ENCODE measurements around the gene MDH1. TPM values are rescaled to one million over a fixed set of nuclear protein-coding genes. Genes with fewer than 3 reads are reported as not detected.
A peak's percentile ranks its signal among the peaks of the same experiment; 100 is the strongest.

MDH1 gene
- polyA plus RNA-seq, 1 donor from 2014 or later: 511 TPM

DNA sequence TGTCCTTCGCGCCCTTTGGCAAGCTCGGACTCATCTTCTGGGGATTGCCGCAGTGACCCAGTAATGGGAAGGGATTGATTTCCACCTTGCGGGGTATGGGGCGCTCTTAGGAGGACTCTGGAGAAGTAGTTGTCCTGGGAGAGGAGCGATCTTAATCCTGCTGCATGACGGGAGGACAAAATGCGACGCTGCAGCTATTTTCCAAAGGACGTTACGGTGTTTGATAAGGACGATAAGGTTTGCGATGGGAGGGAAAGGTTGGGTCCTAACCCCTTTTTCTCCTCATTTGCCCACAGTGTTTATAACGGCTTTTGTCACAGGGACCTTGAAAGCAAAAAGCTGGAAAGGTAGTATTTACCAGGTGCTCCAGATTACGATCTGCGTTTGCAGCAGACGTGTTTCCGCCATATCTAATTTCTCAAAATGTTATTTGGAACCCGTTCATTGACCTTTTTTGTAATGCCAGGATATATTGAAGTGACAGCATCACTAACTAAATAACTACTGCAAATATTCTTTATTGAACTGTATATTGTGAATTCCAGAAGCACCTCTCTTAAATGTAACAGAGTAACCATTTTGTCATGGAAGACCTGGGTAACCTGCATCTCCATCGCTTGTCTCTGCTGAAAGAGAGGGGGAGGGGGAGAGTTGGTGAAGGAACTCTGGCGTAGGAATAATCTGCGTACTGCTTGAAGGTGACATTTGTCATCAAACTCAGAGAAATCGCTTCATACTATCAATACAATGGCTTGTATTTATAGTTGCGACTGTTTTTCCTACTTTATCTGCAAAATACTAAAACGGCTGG lies 590 bp downstream of the MDH1 start:
- Histone ChIP-seq H3K9ac (ENCODE audit: low read length) (peak overlapping the region; percentile 93), H3K4me3 (ENCODE audit: low read length) (peak overlapping the region; percentile 94), H4K20me1 (ENCODE audit: insufficient read depth) (no peaks in the 10 kb centered on the region), H3K79me2 (replicated peaks; ENCODE audit: insufficient read depth, low read length) (peaks cover 48% of the 10 kb centered on the region), H3K36me3 (ENCODE audit: insufficient read depth, low read length) (peaks cover under 1% of the 10 kb centered on the region), H3K9me3 (ENCODE audit: low read length) (no peaks in the 10 kb centered on the region), H3K27ac (ENCODE audit: low read length) (peak overlapping the region; percentile 96), H3F3A (ENCODE audit: insufficient read depth, low read length, poor library complexity, severe bottlenecking) (no peaks in the 10 kb centered on the region), H2AFZ (ENCODE audit: low read depth, low read length) (peak overlapping the region; percentile 98), H3K9me2 (ENCODE audit: insufficient read depth, low read length) (no peaks in the 10 kb centered on the region), H3K27me3 (ENCODE audit: insufficient read depth, low read depth, low read length) (no peaks in the 10 kb centered on the region), H3K4me2 (ENCODE audit: low read length) (peak overlapping the region; percentile 76)
- TF ChIP-seq EZH2 (IDR thresholded peaks at IDR 0.05; ENCODE audit: borderline replicate concordance, insufficient read depth, low read length, poor library complexity, severe bottlenecking): no peak
- TF ChIP-seq MXI1 (conservative IDR thresholded peaks at IDR 0.05; ENCODE audit: poor library complexity, severe bottlenecking): no peak
- peak; percentile 53 for TF ChIP-seq POLR2AphosphoS5 (IDR thresholded peaks at IDR 0.05)
- no peak for TF ChIP-seq RAD21 (conservative IDR thresholded peaks at IDR 0.05)
- TF ChIP-seq, protein P1, sequence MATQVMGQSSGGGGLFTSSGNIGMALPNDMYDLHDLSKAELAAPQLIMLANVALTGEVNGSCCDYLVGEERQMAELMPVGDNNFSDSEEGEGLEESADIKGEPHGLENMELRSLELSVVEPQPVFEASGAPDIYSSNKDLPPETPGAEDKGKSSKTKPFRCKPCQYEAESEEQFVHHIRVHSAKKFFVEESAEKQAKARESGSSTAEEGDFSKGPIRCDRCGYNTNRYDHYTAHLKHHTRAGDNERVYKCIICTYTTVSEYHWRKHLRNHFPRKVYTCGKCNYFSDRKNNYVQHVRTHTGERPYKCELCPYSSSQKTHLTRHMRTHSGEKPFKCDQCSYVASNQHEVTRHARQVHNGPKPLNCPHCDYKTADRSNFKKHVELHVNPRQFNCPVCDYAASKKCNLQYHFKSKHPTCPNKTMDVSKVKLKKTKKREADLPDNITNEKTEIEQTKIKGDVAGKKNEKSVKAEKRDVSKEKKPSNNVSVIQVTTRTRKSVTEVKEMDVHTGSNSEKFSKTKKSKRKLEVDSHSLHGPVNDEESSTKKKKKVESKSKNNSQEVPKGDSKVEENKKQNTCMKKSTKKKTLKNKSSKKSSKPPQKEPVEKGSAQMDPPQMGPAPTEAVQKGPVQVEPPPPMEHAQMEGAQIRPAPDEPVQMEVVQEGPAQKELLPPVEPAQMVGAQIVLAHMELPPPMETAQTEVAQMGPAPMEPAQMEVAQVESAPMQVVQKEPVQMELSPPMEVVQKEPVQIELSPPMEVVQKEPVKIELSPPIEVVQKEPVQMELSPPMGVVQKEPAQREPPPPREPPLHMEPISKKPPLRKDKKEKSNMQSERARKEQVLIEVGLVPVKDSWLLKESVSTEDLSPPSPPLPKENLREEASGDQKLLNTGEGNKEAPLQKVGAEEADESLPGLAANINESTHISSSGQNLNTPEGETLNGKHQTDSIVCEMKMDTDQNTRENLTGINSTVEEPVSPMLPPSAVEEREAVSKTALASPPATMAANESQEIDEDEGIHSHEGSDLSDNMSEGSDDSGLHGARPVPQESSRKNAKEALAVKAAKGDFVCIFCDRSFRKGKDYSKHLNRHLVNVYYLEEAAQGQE (IDR thresholded peaks at IDR 0.05; ENCODE audit: borderline replicate concordance): peak; percentile 66

DNA sequence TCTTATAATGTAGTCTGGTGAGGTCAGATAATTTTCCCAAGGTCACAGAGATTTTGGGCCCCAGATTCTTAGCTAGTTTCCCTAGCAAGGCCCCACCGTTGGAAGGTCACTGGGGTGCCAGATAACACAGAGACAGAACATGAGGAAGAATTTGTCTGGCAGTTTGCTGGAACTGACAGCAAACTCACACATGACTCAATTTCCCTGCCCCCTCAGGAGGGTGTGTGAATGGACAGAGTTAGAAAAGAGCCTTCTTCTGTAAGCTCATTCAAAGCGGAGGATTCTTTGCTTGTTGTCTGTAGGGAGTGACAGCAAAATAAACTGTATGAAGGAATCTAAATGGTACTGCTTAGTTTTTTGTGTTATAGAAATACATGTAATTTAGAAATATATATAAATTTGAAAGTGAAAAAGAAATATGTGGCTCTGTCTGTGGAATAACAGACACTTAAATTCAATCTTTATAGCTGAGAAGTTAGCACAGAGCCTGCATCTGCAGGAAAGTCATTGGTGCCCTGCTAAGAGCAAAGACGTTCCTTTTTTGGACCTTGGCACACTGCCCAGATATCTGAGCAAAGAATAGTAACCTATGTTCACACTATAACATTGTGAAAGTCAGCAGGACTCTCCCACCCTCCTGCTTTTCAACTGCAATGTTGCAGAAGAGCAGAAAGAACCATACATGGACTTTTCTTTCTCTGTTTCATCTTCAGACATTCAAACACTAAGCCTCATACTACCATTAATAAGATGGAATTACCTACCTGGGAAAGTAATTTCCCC lies 2.1 kb downstream of the MDH1 start:
- Histone ChIP-seq H3F3A (ENCODE audit: insufficient read depth, low read length, poor library complexity, severe bottlenecking) (no peaks in the 10 kb centered on the region), H3K9me3 (ENCODE audit: low read length) (no peaks in the 10 kb centered on the region), H3K4me3 (ENCODE audit: low read length) (peak overlapping the region; percentile 94), H2AFZ (ENCODE audit: low read depth, low read length) (no peak overlapping the region), H3K79me2 (replicated peaks; ENCODE audit: insufficient read depth, low read length) (peaks cover 56% of the 10 kb centered on the region), H3K27me3 (ENCODE audit: insufficient read depth, low read depth, low read length) (no peaks in the 10 kb centered on the region), H4K20me1 (ENCODE audit: insufficient read depth) (no peaks in the 10 kb centered on the region), H3K9me2 (ENCODE audit: insufficient read depth, low read length) (no peaks in the 10 kb centered on the region), H3K36me3 (ENCODE audit: insufficient read depth, low read length) (peaks cover 13% of the 10 kb centered on the region), H3K4me2 (ENCODE audit: low read length) (peak overlapping the region; percentile 76), H3K27ac (ENCODE audit: low read length) (no peak overlapping the region), H3K9ac (ENCODE audit: low read length) (no peak overlapping the region)
- no peak for TF ChIP-seq TAF1 (IDR thresholded peaks at IDR 0.05; ENCODE audit: low read depth)
- TF ChIP-seq RAD21 (conservative IDR thresholded peaks at IDR 0.05): no peak
- no peak for TF ChIP-seq MXI1 (conservative IDR thresholded peaks at IDR 0.05; ENCODE audit: poor library complexity, severe bottlenecking)
- TF ChIP-seq, protein P1 (IDR thresholded peaks at IDR 0.05; ENCODE audit: borderline replicate concordance): no peak
- TF ChIP-seq EP300 (conservative IDR thresholded peaks at IDR 0.05; ENCODE audit: poor library complexity, severe bottlenecking): no peak
- no peak for TF ChIP-seq SMC3 (conservative IDR thresholded peaks at IDR 0.05; ENCODE audit: poor library complexity)
- TF ChIP-seq POLR2AphosphoS5 (IDR thresholded peaks at IDR 0.05): no peak
- TF ChIP-seq, protein P2, sequence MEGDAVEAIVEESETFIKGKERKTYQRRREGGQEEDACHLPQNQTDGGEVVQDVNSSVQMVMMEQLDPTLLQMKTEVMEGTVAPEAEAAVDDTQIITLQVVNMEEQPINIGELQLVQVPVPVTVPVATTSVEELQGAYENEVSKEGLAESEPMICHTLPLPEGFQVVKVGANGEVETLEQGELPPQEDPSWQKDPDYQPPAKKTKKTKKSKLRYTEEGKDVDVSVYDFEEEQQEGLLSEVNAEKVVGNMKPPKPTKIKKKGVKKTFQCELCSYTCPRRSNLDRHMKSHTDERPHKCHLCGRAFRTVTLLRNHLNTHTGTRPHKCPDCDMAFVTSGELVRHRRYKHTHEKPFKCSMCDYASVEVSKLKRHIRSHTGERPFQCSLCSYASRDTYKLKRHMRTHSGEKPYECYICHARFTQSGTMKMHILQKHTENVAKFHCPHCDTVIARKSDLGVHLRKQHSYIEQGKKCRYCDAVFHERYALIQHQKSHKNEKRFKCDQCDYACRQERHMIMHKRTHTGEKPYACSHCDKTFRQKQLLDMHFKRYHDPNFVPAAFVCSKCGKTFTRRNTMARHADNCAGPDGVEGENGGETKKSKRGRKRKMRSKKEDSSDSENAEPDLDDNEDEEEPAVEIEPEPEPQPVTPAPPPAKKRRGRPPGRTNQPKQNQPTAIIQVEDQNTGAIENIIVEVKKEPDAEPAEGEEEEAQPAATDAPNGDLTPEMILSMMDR (IDR thresholded peaks at IDR 0.05; ENCODE audit: poor library complexity, severe bottlenecking): no peak
- TF ChIP-seq EZH2 (IDR thresholded peaks at IDR 0.05; ENCODE audit: borderline replicate concordance, insufficient read depth, low read length, poor library complexity, severe bottlenecking): no peak
